SKM-1 (cell line): ENCODE measurements around the gene HSD11B2.

Experiments used
- DNase-seq: peaks from one replicate; lab custom pipeline; 2025; ENCODE audit not compliant: unreplicated experiment; lab: John Stamatoyannopoulos, UW

The HSD11B2 gene

DNA sequence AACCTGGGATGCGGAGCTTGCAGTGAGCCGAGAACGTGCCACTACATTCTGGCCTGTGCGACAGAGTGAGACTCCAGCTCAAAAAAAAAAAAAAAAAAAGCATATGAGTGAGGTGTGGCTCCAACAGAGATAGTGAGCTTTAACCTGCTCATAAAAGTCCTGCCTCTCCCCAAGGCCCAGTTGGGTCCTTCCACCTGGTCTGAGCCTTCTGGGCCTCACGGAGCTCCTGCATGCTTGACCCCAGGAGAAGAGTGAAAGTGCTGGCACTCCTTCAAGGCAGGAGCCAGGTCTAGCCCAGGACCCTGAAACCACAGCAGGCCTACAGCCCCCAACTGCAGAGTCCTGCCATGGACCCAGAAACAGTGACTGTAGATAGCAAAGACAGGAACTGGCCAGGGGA lies 17.7 kb downstream of the HSD11B2 start:
- DNase-seq = no peak

DNA sequence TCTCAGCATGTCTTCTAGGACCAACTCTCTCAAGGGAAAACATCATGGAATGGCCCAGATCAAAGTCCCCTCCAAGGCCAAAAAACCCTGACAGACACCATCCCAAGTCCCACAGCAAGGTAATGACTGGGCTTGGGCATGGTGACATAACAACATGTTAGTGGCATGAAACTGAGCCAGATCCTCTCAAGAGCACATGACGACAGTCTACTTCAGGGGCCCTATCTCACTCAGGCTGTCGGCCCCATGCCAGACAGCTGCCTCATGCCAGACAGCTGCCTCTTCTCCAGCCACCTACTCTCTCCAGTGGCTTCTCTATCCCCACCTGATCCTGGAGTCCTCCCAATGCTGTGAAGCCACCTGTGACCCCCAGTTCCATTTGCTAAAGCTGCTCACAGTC lies 18.4 kb downstream of the HSD11B2 start:
- DNase-seq = no peak

DNA sequence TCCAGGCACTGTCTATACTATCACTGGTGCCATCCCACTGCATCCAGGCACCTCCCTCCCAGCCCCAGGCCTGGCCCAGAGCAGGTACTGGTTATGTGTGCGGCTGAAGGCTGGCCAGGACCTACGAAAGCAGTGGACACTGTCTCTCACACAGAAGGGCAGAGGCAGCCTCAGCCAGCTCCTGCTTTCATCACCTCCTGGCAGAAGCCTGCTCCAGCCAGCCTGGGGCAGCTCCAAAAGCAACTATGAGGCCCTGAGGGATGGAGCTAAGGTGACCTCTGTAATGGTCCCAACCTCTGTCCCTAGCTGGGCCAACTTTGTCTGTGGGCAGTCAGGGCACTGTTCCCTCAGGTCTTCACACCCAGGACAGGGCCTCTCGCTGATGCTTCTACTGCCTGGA lies 18.8 kb downstream of the HSD11B2 start:
- DNase-seq = no peak

- no peak for DNase-seq
These were observed 20.3 kb downstream of the HSD11B2 start for GRCh38 chr16:67451061-67451703.

DNA sequence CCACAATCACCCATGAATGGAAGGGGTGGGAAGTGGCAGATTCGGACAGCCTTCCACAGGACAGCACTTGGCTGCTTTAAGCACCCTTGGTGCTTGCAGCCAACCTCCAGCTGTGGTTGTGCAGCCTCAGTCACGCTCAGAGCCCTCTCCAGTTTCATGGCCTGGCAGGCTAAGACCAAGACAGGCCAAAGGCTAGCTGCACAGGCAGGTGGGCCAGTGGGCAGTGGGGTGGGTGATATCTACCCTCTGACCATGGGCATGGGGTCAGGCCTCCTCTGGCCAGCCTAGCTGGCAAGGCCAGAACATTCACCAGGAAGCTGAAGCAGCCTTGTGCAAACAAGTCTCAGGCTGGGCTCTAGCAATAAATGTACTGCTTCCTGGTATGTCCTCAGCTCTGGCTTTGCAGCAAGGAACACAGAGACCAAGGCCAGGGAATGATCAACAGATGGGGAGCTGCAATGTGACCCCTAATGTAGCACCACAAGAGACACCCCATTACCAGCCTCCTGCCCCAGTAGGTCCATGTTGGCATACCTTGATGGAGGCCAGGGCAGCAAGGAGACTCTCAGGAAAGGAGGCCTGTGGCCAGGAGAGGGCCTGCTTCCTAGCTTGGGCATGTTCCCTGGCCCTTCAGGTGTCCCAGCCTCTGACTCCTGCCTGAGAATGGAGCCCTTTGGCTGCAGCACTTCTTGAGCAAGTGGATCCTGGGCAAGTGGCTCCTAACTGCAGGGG lies 20.9 kb downstream of the HSD11B2 start:
- no peak for DNase-seq

GRCh38 chr16:67454104-67454503 lies 23.2 kb downstream of the HSD11B2 start:
- no peak for DNase-seq

- DNase-seq = no peak
These were observed 23.9 kb downstream of the HSD11B2 start for GRCh38 chr16:67454852-67455251.

- no peak for DNase-seq
These were observed 25.6 kb downstream of the HSD11B2 start for GRCh38 chr16:67456391-67457081.

DNA sequence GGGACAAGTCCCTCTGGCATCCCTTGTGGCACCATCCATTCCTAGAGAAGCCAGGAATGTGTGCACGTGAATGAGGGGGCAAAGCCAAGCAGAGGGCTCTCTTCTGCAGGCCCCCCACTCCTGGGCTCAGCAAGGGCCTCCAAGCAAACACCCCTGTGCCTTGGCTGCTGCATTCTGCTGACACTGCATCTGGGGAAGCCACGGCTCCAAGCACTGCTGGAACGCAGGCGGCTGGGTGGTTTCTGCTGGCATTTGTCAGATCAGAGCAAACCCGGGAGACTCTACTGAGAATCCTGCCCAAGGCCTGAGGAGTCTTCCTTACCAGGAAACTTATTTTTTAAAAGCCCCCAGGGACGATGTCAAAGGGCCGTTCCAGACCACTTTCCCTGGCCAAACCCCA lies 26.7 kb downstream of the HSD11B2 start:
- no peak for DNase-seq

GRCh38 chr16:67458121-67458641 lies 27.3 kb downstream of the HSD11B2 start:
- DNase-seq = no peak

DNA sequence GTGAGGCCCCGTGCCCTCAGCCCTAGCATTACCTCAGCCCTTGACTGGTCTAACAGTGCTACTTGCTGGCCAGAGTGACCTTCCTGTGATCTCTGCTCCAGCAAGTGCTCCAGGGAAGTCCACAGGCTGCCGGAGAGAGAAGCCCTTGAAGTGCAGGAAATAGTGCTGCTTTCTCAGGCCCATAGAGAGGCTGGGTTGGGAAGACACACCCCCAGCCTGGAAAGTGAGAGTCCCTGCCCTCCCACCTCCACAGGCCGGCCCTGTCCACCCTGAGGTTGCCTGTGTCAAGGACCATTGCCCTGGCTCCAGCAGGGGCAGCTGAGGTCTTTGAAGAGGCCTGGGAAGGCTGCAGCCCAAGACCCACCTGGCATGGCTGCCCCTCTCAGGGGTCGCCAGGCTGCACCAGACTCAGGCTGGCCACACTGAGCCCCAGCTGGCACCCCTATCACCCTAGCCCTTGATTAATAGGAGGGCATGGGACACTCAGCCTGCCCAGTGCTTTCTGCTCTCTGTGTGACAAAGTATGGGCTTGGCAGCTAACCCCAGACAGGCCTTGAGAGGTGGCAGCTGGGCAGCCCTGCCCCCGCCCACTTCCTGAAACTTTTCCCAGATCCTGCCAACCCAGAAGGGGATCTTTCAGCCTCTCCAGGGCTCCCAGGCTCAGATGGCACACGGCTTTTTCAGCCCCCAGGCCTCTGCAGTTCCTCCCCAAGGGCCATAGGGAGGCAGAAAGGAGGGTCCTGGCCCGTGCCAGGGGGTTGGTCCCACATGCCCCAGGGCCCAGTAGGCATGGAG lies 28.3 kb downstream of the HSD11B2 start:
- DNase-seq = no peak

GRCh38 chr16:67459861-67460150 lies 28.9 kb downstream of the HSD11B2 start:
- DNase-seq = no peak

GRCh38 chr16:67460168-67460567 lies 29.2 kb downstream of the HSD11B2 start:
- no peak for DNase-seq

DNA sequence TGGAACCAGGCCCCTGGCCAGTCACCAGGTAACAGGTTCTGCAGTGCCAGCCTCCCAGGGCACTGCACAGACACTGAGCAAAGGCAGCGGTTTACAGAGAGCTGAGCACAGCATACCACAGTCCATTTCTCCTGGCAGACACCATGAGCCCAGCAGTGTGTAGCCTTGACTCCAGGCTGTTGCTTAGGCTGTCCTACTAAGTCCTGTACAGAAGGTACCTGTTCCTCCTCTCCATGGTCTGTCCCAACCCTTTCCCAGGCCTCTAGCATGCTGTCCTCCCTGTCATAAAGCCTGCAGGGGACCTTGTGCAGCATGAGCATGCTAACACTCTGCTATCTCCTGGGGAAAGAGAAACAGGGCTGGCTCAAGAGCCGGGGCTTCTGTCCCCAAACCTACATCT lies 30.0 kb downstream of the HSD11B2 start:
- DNase-seq = no peak

GRCh38 chr16:67461600-67462278 lies 30.8 kb downstream of the HSD11B2 start:
- DNase-seq = no peak

- DNase-seq = no peak
These were observed 31.3 kb downstream of the HSD11B2 start for GRCh38 chr16:67462279-67462655.

GRCh38 chr16:67463059-67463458 lies 32.1 kb downstream of the HSD11B2 start:
- no peak for DNase-seq

DNA sequence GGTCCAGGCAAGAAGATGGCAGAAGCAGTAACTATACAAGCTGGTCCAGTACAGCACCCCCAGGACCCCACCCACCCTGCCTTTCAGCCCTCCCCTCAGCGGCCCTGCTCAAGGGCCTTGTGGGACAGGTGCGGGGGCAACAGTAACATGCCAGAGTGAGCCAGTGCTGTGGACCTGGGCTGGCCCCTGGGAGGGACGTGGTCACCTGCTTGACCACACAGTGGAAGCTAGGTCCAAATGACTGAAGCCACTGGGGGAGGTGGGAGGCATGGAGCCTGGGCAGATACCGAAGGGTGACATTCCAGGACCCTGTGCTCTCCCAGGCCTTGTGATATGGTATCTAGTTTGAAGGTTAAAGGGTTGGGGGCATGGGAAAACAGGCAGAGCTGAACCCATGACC lies 32.8 kb downstream of the HSD11B2 start:
- DNase-seq = no peak

- no peak for DNase-seq
These were observed 33.6 kb downstream of the HSD11B2 start for GRCh38 chr16:67464565-67464964.

GRCh38 chr16:67466581-67466980 lies 35.7 kb downstream of the HSD11B2 start:
- no peak for DNase-seq

- DNase-seq = no peak
These were observed 37.8 kb downstream of the HSD11B2 start for GRCh38 chr16:67468731-67469130.
